HG02642 (cell line): Measurements from ENCODE around the gene ZNF148.

Experiments used
- ATAC-seq: cut with Tn5 transposase; IDR thresholded peaks from one replicate; pipeline ENCODE4 v1.9.1; 2021; ENCODE audit warnings: mild to moderate bottlenecking; ENCODE audit not compliant: unreplicated experiment, poor library complexity

The ZNF148 gene

DNA sequence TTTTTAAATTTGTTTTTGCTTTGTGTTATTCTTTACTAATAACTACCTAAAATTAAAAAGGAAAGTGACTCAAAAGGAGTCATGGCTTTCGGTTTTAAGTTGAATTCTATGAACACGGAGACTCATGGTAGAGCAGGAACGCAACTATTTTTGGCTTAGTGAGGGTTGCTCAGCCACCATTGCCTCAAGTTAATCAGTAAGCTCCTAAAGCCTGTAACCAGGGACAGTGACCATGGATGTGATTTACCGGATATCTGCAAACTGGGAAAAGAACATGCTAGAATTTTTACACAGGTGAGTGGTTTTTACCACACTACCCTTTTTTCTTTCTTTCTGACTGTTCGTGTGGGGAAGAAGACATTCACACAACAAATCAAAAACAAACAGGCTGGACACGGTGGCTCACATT is 174.4 kb downstream of the ZNF148 start:
- peak; percentile 83 for ATAC-seq

- peak; percentile 28 for ATAC-seq
These were observed 180.1 kb downstream of the ZNF148 start for GRCh38 chr3:125194849-125195601.

GRCh38 chr3:125194061-125194848 is 180.9 kb downstream of the ZNF148 start:
- ATAC-seq: no peak

GRCh38 chr3:125192190-125193035 is 182.7 kb downstream of the ZNF148 start:
- ATAC-seq: peak; percentile 80

DNA sequence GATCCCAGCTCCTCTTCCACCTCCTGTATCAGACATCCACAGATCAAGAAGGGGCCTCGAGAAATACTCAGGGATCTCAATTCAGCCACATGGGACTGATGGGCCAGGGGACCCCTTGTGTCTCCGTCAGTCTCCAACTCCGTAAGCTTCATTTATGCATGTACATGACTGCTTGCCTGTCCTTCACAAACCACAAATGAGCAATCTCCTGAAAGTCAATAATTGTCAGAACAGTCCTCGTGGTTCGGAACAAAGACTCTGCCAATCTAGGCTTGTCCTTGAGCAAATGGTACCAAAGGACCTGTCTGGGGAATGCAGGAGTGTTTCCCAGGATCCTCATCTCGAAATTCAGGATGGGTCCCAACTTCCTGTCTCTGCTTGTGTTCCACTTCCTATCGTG is 183.4 kb downstream of the ZNF148 start:
- ATAC-seq: peak; percentile 12

- no peak for ATAC-seq
These were observed 183.9 kb downstream of the ZNF148 start for GRCh38 chr3:125191256-125191655.

DNA sequence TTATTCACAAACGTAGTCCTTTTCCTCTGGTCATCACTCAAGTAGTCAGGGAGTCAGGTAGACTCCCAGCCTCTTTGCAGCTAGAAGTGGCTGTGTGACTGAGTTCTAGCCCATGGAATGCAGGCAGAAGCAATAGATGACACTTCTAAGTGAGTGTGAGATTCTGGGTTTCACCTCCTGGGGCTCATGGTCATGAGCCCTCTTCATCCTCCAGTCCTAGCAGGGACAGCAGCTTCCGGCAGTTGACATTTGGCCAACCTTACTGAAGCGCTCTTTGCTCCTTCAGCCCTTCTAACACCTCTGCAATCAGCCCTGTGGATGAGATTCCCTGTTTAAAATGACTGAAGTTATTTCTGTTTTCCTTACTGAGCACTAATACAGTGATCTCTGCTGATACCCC is 184.3 kb downstream of the ZNF148 start:
- no peak for ATAC-seq

DNA sequence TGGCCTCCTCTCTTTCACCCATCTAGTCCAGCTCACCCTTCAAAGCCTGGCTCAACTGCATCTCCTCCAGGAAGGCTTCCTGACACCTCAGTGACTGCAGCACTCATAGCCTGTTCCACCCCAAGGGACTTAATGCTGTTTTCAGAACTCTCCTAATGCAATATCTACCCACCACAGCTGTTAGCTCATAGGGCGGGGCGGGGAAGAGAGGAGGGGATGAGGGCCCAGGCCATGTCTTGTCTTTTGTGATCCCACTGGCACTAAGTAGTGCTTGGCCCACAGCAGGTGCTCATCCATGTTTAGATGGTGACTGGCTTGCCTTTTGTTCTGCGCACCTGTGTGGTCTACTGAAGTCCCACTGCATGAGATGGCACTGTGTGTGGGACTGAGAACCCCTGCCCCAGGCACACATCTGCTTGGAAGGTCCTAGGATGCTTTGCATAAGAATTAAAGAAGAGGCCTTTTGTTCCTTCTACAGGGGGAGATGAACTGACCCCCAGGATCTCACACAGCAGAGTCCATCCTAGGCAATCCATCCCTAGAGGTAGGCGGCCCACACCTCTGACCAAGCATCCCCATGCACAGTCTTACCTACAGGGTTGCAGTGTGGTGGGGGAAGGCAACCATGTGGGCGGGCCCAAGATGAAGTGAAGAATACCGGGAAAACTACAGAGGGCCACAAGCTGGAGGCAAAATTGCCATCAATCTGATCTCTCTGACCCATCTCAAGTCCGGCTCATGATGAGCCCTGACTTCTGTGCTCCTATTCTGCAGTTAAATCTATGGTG is 185.6 kb downstream of the ZNF148 start:
- no peak for ATAC-seq

DNA sequence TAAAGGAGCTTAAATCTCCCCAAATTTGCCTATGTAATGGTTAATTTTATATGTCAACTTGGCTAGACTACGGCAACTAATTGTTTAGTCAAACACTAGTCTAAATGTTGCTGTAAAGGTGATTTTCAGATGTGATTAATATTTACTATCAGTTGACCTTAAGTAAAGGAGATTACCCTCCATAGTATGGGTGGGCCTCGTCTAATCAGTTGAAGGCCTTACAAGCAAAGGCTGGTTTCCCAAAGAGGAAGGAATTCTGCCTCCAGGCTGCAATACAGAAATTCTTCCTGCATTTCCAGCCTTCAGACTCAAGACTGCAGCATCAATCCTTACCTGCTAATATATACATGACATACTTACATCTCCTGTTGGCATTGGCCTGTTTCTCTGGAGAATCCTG is 186.2 kb downstream of the ZNF148 start:
- no peak for ATAC-seq

DNA sequence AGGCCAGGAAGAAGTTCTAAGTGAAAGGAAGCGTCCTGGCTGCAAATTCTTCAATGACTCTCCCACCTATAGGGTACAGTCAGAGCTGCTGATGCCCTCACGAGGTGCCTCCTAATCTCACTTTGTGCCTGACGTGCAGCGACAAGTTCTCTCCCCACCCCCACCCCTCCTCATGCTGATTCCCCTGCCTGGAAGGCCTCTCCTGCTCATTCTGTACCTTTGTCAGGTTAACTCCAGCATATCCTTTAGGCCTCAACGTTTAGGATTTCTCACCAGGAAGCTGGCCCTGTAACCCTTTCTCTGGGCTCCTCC is 187.6 kb downstream of the ZNF148 start:
- no peak for ATAC-seq

DNA sequence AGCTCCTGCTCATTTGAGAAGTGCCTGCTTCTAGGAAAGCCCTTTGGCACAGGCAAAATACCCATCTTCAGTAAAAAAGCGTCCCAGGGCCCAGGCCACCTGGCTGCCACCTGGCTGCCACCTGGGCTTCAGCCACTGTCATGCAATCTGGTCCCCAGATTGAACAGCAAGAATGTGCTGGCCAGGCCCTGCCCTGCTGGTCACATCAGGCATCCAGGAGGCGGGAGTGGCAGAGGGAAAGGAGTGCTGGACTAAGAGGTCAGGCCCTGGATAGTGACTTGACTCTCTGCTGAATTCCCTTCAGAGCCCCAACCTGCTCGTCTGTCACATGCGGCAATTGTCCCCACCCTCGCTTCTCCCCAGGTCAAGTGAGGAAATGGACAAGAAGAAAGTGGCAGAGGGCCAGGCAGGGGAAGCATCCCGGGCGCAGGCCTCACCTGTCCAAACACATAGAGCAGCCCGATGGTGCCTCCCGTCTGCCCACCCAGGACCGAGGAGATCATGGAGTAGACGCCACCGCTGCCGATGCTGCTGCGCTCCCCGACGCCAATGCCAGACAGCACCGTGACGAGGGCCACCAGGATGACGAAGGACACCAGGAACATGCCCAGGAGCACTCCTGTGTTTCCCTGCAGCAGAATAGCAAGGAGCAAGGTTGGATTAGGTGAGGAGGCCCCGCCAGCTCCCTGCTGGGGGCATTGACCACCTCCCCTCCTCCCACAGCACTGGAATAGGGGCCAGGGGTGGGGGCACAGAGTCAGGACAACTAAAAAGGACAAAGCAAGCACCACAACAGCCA is 188.1 kb downstream of the ZNF148 start:
- ATAC-seq: peak; percentile 10

DNA sequence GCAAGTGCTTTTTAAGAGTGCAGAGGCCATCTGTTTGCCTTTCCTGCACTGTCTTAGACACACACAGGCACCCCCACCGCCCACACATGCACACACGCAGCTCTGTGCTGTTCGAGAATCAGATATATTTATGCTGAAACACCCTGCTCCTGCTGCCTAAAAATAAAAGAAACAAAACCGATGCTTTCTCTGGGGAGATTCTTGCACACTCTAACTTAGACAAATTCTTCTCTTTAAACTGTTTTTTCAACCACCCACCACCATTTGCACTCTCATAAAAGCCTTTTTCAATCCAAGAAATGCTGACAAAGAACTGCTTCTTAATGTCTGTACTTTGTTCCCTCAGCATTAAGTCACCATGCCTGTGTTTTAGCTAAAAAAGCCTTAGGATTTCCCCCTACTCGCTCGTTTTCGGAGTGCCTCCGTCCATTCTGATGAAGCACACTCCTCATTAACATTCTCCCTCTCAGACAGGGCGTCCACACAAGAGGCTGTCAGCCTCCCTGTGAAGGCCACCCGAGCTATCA is 188.8 kb downstream of the ZNF148 start:
- peak; percentile 82 for ATAC-seq

- peak; percentile 9 for ATAC-seq
These were observed 189.3 kb downstream of the ZNF148 start for GRCh38 chr3:125185805-125186204.

GRCh38 chr3:125179884-125180240 is 195.3 kb downstream of the ZNF148 start:
- no peak for ATAC-seq

GRCh38 chr3:125179143-125179883 is 195.8 kb downstream of the ZNF148 start:
- peak; percentile 59 for ATAC-seq

DNA sequence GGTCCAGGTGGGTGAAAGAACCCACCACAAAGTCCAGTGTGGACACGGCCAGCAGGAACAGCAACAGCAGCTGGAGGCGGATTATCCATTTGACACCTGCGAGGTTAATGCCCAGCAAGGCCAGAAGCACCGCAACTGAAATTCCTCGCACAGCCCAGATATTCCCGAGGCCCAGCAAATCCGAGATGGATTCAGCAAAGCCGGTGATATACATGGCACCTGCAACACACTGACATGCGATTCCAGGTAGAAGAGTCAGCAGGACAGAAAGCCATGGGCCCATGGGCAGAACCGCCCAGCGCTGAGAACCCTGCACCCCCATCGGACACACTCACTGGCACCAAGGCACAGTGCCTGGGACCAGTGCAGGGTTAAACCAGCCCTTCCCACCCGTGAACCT is 197.4 kb downstream of the ZNF148 start:
- ATAC-seq: no peak
